Right atrium auricular region (tissue), 2 donors: ENCODE measurements around the gene TMEM120B. TPM values are rescaled to one million over a fixed set of nuclear protein-coding genes. Genes with fewer than 3 reads are reported as not detected.

Experiments used
- DNase-seq: peaks from one replicate; pipeline ENCODE4 v3.0.0-alpha.2; 2019; ENCODE audit warnings: low spot score
- H3K27ac ChIP-seq, 2 donors: fragments of 200-600 bp; sonication (generic); 1 replicate in 1 of 2; 2 replicates in 1 of 2; pipeline ENCODE4 v1.5.1; 2016 to 2019
- H3K27me3 ChIP-seq, 2 donors: fragments of 200-600 bp; sonication (generic); one replicate each; pipeline versions ENCODE4 v1.5.1 to v1.6.0; 2017 to 2019
- H3K36me3 ChIP-seq: fragments of 200-600 bp; sonication (generic); one replicate; pipeline ENCODE4 v1.5.1; 2016
- H3K4me1 ChIP-seq, 2 donors: fragments of 200-600 bp; sonication (generic); one replicate each; pipeline versions ENCODE4 v1.5.1 to v1.6.0; 2017 to 2019
- H3K4me3 ChIP-seq, 2 donors: fragments of 200-600 bp; sonication (generic); 1 replicate in 1 of 2; 2 replicates in 1 of 2; pipeline ENCODE4 v1.5.1; 2017 to 2019; ENCODE audit warnings: mild to moderate bottlenecking in 1 of 2, moderate library complexity in 1 of 2
- H3K9me3 ChIP-seq, 2 donors: fragments of 200-600 bp; sonication (generic); one replicate each; pipeline ENCODE4 v1.5.1; 2019
- CTCF ChIP-seq, 2 donors: fragments of 200-600 bp; sonication (generic); IDR thresholded peaks; one replicate each; pipeline ENCODE4 v1.5.1; 2019; ENCODE audit warnings: antibody characterized with exemption in 2 of 2
- total RNA-seq, 2 donors: library from RNA; depleted of rRNA; stranded (reverse); fragments of >200 nt; gene quantifications; one replicate each; pipeline ENCODE4 v1.1.0, GENCODE V29; 2016

Gene TMEM120B
- total RNA-seq, 2 donors from 2014 or later, result 3.3 to 4.7 TPM

GRCh38 chr12:121813951-121814350, 101.4 kb downstream of the TMEM120B start:
- no peaks in the 10 kb centered on the region for H3K9me3 ChIP-seq
- H3K4me3 ChIP-seq, result no peak overlapping the region
- no peak for TF ChIP-seq CTCF (IDR thresholded peaks at IDR 0.05)
- H3K4me1 ChIP-seq, result peaks cover 0 to 44% of the 10 kb centered on the region in 2 donors
- no peaks in the 10 kb centered on the region for H3K27me3 ChIP-seq
- DNase-seq, result no peak
- no peak overlapping the region for H3K27ac ChIP-seq
- H3K36me3 ChIP-seq, result peaks cover 72% of the 10 kb centered on the region

GRCh38 chr12:121814429-121815119, 102.0 kb downstream of the TMEM120B start:
- H3K4me1 ChIP-seq, result peaks cover 0 to 44% of the 10 kb centered on the region in 2 donors
- no peak for DNase-seq
- peaks cover 72% of the 10 kb centered on the region for H3K36me3 ChIP-seq

GRCh38 chr12:121815263-121815662, 102.7 kb downstream of the TMEM120B start:
- H3K4me3 ChIP-seq, result no peak overlapping the region
- peaks cover 0 to 38% of the 10 kb centered on the region in 2 donors for H3K4me1 ChIP-seq
- DNase-seq, result no peak
- peaks cover 72% of the 10 kb centered on the region for H3K36me3 ChIP-seq
- no peaks in the 10 kb centered on the region for H3K9me3 ChIP-seq
- H3K27me3 ChIP-seq, result no peaks in the 10 kb centered on the region
- H3K27ac ChIP-seq, result no peak overlapping the region
- TF ChIP-seq CTCF (IDR thresholded peaks at IDR 0.05), result no peak

More at GRCh38 chr12:121814429-121815119, 102.0 kb downstream of the TMEM120B start:
- Histone ChIP-seq H3K4me3 (no peak overlapping the region), H3K27me3 (no peaks in the 10 kb centered on the region), H3K9me3 (no peaks in the 10 kb centered on the region), H3K27ac (no peak overlapping the region)
- TF ChIP-seq CTCF (IDR thresholded peaks at IDR 0.05), result no peak

- Histone ChIP-seq H3K4me1 (peaks cover 0 to 20% of the 10 kb centered on the region in 2 donors), H3K27me3 (no peaks in the 10 kb centered on the region), H3K36me3 (peaks cover 83% of the 10 kb centered on the region), H3K27ac (no peak overlapping the region), H3K4me3 (no peak overlapping the region), H3K9me3 (no peaks in the 10 kb centered on the region)
- TF ChIP-seq CTCF (IDR thresholded peaks at IDR 0.05), result no peak
- no peak for DNase-seq
Observed at GRCh38 chr12:121816925-121817647, 104.5 kb downstream of the TMEM120B start.

GRCh38 chr12:121817648-121818043, 105.1 kb downstream of the TMEM120B start:
- H3K27me3 ChIP-seq, result no peaks in the 10 kb centered on the region
- DNase-seq, result no peak
- no peak overlapping the region for H3K4me3 ChIP-seq
- H3K4me1 ChIP-seq, result peaks cover 0 to 15% of the 10 kb centered on the region in 2 donors
- H3K27ac ChIP-seq, result no peak overlapping the region
- TF ChIP-seq CTCF (IDR thresholded peaks at IDR 0.05), result no peak
- H3K36me3 ChIP-seq, result peaks cover 89% of the 10 kb centered on the region
- no peaks in the 10 kb centered on the region for H3K9me3 ChIP-seq
